ENCODE results near the gene PPBP.

Gene PPBP

DNA sequence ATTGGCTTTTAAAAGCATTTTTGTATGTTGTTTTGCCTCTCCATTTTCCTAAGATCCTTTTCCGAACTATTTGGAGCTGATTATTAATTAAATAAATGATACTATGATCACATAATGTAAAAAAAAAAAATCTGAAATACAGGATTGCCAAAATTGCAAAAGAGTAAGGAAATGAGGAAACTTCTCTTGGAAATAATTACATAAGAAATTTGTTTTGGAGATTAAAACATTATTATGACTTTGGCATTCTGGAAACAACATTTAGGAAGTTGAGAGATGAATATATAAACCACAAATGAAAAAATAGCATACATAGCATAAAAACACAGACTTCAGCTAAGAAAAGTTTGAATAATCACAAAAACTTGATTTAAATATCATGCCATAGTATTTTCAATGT, 39.7 kb downstream of the PPBP start:
- no peak for DNase-seq (ENCODE audit: low read depth)

DNA sequence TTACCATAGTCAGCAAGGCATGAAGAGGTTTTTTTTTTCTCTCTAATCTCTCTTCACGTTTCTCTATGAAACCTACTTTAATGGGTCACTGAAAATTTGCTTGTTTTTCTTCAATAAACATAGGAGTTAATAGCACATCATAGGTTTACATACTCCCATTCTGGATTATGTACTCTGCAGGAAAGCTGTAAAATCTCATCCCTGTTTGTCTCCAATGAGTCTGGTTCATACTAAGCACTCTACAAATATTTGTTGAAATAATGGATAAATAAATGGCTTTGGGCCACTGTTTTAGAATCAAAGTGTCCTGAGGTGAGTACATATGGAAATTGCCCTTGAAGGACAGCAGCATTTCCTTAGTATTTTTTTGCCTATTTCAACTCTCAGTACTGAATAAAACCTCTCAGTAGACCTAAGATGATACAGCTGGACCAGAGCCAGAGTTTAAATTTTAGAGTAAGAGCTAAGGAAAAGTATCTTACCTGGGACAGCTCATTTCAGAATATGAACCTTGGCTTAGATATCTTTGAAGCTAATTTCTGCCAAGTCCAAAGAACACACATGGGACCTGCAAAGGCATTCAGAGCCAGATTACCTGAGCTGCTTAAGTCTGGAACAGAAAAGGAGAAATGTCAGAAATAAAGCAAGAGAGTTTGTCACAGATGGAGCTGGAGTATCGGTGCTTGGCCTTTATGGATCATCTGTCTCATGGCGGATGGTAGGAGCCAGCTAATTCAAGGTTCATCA, 40.6 kb downstream of the PPBP start:
- DNase-seq (ENCODE audit: low read depth): no peak

DNA sequence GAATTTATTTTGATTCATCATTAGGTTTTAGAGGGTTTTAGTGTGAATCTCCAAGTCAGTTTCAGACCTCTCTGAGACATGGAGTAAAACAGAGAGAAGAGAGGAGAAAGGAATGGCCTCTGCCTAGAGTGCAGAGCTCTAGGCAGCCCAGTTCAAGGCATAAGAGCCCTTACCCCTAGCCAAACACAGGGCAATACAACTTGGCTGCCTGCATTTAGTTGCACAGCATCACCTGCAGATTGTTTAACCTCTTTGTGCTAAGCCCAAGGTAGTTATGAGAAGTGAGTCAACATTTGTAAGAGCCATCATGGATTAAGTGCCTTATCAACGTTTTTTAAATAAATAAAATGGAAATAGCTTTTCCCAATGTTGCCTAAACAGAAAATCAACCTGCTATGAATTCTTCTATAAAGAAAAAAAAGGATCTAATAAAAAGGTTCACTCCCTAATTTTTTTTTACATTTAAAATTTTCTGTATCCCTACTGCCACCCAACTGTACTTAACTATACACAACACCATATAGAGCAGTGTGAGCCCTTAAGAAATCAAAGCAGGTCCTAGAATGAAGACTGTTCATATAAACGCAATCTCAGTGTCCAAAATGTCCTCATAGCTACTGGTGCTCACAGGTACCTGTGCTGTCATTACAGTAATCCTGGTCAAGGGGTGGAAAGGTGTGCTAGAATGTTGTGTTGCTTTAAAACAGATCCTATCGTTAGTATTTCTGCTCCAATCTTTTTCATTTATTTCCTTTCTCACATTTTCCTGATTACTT, 42.1 kb downstream of the PPBP start:
- no peak for DNase-seq (ENCODE audit: low read depth)

DNA sequence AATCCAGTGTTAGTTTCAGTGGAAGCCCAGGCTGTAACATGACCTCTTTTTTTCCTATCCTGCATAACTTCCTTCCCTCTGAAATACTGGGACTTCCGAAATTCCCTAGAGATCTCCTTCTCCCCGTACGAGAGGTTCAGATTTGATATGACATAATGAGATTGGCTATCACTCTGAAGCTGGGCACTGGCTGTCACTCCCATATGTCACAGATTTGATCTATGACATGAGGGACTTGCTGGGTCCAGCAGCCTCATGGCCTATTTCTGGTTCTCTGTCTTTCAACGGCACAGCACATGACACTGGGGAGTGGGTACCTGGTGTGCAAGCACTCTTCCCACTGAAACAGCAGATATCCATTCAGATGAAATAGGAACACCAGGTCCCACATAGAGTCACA, 42.9 kb downstream of the PPBP start:
- DNase-seq (ENCODE audit: low read depth): no peak

DNA sequence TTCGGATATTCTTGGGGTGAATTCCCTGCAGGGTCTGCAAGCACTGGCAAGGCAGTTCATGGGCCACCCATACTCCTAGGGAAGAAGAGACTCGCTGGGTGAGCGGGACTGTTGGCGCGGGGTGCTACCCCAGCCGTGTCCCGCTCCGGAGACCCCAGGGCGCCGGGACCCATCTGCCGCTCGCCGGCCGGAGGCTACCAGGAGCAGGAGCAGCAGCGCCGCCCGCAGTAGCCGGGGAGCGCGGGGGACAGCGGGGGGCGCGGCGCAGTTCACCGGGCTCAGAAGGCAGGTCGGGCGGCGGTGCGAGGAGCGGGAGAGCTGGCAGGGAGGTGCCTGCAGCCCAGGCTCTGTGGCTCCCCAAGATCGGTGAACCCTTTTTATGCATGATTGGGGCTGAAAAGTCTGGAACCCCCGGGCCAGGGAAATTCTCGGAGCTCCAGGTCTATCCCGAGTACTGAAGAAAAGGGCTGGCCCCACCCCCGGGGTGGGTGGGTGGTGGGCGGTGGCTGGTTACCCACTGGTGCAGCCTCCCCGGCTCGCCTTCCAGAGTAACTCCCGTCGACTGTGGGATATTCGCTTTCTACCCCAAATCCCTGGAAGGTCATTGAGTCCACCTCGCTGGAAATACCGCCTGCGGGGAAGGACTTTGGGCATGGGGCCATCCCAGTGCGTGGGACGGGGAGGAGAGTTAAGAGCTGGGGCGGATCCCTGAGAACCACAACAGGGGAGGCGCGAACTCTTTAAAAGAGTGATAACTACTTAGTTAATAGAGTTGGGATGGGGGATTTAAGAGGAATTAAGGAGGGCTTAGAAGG, 43.7 kb downstream of the PPBP start:
- DNase-seq (ENCODE audit: low read depth): no peak

DNA sequence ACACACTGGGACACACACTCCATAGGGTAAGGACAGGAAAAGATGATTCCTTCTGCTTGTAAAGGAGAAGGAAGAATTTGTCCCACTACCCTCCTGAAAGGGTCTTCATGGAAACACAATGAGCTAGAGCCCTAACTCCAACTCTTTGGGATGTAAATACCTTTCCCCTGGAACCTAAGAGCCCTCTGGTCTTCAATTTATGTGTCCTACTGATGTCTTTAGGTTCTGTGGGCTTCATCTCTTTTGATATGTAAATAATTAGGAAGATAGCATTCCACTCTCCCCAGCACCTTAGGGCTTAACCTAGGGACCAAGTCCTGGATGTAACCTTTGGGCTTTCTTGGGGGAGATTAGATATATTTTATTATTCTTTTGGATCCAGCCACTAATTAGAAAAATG, 44.4 kb downstream of the PPBP start:
- no peak for DNase-seq (ENCODE audit: low read depth)

DNA sequence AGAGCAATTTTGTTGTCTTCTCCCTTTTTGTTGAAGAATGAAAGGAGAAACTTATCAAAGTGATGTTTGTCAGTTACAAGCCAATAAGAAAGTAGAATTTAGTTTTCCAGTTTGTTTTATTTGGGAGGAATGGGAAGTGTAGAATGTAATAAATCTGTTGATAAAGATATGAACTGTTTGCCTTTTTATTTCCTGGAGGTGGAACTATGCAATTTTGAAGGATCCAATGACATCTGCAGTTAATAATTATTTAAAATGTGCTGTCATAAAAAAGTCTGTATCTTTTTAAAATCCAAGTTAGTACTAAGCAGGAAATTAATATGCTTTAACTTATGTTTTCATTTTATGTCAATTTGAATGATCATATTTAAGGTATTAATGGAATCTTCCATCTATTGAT, 51.0 kb downstream of the PPBP start:
- no peak for DNase-seq (ENCODE audit: low read depth)
